ENCODE data around the gene SLC5A9.

DNA sequence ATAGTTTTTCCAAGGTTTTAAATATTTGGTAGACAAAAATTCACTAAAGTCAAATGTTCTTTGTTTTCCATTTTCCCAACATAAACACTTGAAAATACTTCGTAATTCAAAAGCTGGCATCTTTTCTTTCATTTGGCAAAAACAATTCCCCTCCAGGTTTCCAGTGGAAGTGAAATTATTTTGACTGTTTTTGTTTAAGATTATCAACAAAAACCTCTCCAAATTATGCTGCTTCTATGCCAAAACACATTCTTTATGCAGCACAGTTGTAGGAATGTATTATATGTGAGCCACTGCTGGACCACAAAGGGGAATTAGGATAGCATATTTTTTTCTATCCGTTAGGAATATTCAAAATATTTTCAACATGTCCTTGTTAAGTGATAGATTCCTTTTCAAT is 44.1 kb downstream of the SLC5A9 start:
- no peak for TF ChIP-seq POLR2AphosphoS5 (IDR thresholded peaks at IDR 0.05; ENCODE audit: low read depth, low read length)
- TF ChIP-seq POLR2A (IDR thresholded peaks at IDR 0.05; ENCODE audit: low read depth, low read length): no peak
